Gastroesophageal sphincter (tissue), 3 donors: ENCODE measurements around the gene ESPNL.

Experiments
- CTCF ChIP-seq, 4 experiments: fragments of 200-600 bp in 2 of 4; fragments of 450-650 bp in 2 of 4; sonication (generic) in 1 of 4; IDR thresholded peaks; one replicate each; pipeline ENCODE4 v1.5.1; 2017 to 2019; ENCODE audit warnings: antibody characterized with exemption in 4 of 4, mild to moderate bottlenecking in 2 of 4, moderate library complexity in 2 of 4
- EP300 ChIP-seq: sonication (generic); formaldehyde crosslinking; IDR thresholded peaks from one replicate; pipeline ENCODE4 v1.6.1; 2017; ENCODE audit warnings: antibody characterized with exemption, mild to moderate bottlenecking
- POLR2A ChIP-seq, 2 donors: fragments of 450-650 bp; IDR thresholded peaks; one replicate each; pipeline ENCODE4 v1.6.1; 2017; ENCODE audit warnings: antibody characterized with exemption in 2 of 2, mild to moderate bottlenecking in 2 of 2, moderate library complexity in 1 of 2
- POLR2AphosphoS5 ChIP-seq: sonication (generic); formaldehyde crosslinking; IDR thresholded peaks from one replicate; pipeline ENCODE4 v1.6.1; 2017; ENCODE audit warnings: antibody characterized with exemption

DNA sequence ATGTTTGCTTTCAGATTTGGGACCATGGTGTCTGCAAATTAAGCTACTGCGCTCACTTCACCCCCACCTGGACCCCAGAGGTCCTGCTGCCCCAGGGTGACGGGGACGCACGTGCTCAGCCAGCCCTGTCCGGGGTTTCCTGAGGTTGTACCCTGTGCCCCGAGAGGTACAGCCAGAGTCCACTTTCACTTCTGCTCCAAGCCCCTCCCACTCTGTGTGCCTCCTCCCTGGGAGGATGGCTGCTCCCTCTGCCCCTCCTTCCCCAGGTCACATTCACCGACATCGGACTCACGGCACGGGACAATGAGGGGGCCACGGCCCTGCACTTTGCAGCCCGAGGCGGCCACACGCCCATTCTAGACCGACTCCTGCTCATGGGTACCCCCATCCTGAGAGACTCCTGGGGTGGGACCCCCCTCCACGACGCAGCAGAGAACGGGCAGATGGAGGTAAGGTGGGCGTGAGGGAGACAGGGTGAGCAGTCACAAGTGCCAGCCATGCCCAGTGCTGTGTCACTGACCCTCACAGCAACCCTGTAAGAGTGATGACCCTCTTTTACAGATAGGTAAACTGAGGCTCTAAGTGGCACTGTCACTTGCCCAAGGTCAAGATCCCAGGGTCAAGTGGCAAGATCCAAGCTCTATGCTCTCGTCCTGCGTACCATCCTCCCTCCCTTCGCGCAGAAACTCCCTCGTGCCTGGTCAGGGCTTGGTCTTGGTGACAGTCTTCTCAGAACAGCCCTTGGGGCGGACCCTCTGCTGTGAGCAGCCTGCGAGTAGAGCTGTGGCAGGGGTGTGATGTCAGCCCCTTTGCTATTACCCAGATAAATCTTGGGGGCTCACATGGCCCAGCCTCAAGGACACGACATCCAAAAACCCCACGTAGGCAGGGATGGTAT is 7.6 kb downstream of the ESPNL start:
- no peak for TF ChIP-seq POLR2A (IDR thresholded peaks at IDR 0.05)
- TF ChIP-seq CTCF (IDR thresholded peaks at IDR 0.05) = no peak
- TF ChIP-seq EP300 = no peak
- no peak for TF ChIP-seq POLR2AphosphoS5
